Stimulated activated CD8-positive, alpha-beta memory T cell treated with anti-CD3 and anti-CD28 coated beads, Interleukin-12 subunit alpha, Interleukin-12 subunit beta, amount 100 ng/mL, for 24 hours (primary cell): ENCODE measurements around the gene ST6GALNAC5.
"Not testable (repeated sequence)": the region's sequence is repeated elsewhere in the genome, so short reads cannot be mapped to it uniquely, and the experiment has no call there.

Experiments
- DNase-seq: peaks from one replicate; pipeline ENCODE4 v3.0.0-alpha.2; 2020; ENCODE audit errors: extremely low read depth

Gene ST6GALNAC5

DNA sequence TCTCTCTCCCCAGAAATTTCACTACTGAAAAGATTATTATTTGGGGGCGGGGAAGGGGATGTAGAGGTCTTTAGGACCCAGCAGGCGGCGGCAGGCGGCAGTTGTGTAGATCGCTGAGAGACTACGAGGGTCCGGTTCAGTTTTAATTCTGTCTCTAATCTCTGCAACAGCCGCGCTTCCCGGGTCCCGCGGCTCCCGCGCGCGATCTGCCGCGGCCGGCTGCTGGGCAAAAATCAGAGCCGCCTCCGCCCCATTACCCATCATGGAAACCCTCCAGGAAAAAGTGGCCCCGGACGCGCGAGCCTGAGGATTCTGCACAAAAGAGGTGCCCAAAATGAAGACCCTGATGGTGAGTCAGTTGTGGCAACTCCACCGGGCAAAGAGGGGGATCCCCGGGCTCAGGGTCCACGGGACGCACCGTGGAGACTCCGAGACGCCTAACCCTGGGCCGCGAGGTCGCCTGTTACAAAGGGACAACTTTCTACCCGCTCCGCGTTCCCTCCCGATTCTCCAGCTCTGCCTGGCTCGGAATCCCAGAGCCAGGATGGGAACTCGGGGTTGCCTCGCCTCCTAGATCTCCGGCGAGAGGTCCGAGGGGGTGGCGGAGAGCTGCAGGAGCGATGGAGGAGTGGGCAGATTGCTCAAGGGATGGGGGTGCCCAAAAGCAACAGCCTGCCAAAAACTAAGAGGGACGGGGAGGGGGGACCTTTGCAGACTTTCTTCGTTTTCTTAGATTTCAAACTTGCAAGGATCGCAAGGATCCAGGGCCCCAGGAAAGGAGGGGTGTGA, at the start of gene ST6GALNAC5:
ST6GALNAC5 (plus strand) TSS at position 139 of the 789 bp plus-strand sequence.
- no peak for DNase-seq

DNA sequence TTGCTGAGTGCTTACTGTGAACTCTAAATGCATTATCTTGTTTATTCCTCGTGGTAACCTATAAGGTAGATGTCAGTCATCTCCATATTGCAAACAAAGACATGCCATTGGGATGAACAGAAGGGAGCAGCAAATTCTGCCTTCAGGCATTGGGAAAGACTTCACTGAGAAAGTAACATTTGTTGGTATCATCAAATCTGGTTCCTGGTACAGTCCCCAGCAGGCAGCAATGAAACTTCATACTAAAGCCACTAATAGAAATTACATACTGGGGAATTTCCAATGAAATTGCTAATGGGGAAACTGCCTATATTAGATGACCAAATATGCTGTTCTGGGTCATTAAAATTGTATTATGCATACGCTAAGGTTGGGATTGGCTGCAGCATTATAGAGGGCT, 47.3 kb upstream of the ST6GALNAC5 start:
- DNase-seq, result no peak

GRCh38 chr1:76822961-76823360, 44.3 kb upstream of the ST6GALNAC5 start:
- not testable (repeated sequence) for DNase-seq

DNA sequence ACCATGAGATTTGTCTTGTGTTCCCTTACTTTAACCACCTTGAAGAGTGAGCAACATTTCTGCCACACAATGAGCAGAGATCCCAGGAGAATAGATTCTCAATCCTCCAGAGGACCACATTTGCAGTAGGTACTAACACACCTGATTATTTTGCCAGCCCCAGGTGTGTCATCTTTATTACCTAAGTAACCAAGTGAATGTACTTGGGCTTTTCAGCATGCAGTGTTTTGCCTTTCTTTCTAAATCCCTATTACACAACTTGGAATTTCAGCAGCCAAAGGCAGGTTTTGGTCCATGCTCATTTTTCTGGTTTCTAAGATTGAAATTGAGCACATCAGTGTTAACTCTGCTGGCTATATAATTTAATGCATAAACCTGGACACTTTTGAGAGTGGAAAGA, 43.2 kb upstream of the ST6GALNAC5 start:
- no peak for DNase-seq

- no peak for DNase-seq
These were observed 41.0 kb upstream of the ST6GALNAC5 start for GRCh38 chr1:76826072-76826845.

- DNase-seq, result no peak
These were observed 40.2 kb upstream of the ST6GALNAC5 start for GRCh38 chr1:76827066-76827465.

DNA sequence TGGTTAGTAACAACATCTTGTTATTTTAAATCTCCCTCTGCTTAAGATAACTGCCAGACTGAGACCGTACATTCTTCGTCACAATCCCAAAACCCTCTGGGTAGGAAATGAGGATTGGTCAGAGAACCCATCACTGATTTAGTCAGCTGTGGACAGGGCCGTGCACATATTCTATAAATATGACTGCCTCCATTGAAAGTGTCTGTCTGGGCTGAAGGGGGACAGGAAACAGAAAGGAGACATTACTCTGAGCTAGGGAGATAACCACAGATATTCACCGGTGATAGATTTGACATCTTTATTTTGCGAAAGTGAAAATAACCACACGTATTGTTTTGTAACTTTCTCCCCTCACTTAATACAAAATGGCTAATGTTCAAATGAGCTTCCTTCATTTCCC, 36.9 kb upstream of the ST6GALNAC5 start:
- no peak for DNase-seq

- no peak for DNase-seq
These were observed 34.8 kb upstream of the ST6GALNAC5 start for GRCh38 chr1:76832521-76832920.

DNA sequence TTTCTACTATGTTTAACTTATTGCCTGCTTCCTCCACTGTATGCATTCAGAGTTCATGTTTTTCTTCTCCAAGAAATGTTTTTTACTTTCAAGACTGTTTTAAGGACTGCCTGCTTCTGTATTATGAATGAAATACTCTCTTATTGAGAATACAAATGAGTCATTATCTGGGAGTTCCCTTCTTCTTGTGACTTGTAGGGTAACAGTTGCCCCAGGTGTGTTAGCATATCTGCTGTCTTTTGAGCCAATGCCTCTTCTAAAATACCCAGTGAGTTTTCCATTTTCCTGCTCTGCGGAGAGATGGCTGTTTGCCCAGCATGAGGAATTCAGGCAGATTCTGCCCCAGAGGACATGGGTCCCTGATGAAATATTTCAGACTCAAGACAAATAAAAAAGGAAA, 34.1 kb upstream of the ST6GALNAC5 start:
- no peak for DNase-seq

- no peak for DNase-seq
These were observed 33.4 kb upstream of the ST6GALNAC5 start for GRCh38 chr1:76833856-76834255.

DNA sequence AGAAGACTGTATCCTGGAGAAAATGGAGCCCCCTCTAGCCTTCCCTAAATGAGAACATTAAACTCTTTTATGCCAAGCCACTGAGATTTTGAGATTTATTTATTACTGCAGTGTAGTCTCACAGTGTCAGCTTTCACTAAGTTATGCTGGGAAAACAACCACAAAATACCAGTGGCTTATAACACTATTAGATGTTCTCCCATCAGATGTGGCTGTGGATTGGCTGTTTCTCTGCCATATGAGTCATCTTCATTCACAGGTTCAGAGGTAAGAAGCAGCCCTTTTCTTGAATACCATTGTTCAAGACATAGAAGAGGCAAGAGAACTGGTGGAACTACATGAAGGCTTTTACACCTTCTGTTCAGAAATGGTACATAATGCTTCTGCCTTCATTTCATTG, 32.1 kb upstream of the ST6GALNAC5 start:
- DNase-seq, result no peak

- DNase-seq, result no peak
These were observed 27.0 kb upstream of the ST6GALNAC5 start for GRCh38 chr1:76840278-76840677.

DNA sequence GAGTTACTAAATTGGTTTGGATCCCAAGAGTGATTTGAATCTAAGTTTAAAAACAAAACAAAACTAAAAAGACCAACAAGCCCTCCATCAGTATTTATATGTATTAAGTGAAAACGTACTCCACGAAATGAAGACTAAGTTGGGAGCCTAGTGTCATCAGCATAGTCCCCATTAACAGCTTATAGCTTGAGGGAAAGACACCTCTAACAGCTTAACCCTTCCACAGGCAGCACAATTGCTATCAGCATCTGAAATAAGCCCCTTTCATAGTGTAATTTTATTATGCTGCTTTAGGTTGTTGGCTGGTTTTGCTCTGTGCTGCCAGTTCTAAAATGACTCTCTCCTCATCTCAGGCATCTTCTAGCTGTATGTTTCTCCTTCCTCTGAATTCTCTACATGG, 25.8 kb upstream of the ST6GALNAC5 start:
- DNase-seq, result no peak

GRCh38 chr1:76843821-76844464, 23.3 kb upstream of the ST6GALNAC5 start:
- DNase-seq, result no peak

DNA sequence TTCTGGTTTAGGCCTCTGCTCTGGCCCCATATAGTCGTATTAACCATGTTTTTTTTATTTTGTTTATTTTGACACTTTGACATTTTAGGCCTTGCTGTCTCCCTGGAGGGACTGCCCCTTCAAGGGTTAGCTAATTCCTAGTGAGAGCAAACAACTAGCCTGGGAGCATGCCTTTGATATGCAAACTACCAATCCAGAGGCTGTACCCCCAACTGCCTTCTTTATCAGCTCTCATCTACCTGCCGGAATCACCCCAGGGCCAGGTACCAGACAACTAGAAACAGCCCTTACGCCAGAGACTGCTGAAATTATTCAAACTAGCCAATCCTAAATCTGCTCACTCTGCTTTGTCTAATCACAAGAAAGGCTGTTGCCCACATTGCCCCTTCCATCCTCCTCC, 13.0 kb upstream of the ST6GALNAC5 start:
- no peak for DNase-seq

- no peak for DNase-seq
These were observed 11.2 kb upstream of the ST6GALNAC5 start for GRCh38 chr1:76856104-76856503.

DNA sequence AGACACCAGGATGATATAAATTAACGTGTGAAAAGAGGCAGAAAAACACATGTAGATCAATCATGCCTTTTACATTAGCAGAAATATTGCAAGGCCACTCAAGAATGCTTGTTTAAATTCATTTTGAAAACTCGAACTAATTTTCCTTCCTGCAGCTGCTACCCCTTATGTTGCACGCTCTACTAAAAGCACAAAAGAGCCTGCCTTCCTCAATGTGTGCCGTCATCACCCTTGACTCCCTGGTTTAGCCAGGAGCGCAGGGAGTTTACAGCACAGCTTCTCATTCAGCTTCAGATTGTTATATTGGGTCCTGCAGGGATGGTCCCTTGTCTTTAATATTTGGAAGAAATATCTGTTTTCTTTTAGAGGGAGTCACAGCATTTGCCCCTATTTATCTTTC, 10.1 kb upstream of the ST6GALNAC5 start:
- DNase-seq, result no peak

GRCh38 chr1:76857973-76858372, 9.3 kb upstream of the ST6GALNAC5 start:
- DNase-seq, result no peak

DNA sequence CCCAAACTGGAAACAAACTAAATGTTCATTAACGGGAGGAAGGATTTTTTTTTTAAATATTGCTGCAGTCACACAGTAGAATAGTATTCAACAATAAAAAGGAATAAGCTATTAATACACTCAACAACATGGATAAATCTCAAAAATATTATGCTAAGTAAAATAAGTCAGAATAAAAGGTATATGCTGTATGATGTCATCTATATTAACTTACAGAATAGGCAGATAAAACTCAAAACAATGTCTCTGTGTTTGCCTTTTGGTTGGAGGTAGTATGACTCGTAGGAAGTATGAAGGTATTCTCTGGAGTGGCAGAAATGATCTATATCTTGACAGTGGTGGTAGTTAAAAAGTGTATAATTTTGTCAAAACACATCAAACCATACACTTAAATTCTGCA, 6.1 kb upstream of the ST6GALNAC5 start:
- no peak for DNase-seq

DNA sequence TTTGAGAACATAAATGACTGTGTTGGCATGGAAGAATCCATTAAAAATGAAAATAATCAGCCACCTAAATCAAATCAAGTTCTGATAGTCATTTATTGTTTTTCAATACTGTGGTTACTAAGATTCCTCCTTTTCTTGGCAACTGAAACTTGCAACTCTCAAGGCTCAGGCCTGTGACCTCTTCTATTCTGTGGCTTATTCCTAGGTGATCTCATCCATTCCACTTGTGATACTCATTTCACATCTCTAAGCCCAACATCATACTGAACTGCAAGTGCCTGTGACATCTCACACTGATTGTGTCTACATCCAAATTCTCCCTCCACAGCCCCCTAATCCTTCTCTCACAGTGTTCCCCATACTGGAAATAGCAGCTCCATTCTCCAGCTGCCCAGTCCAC, 4.8 kb upstream of the ST6GALNAC5 start:
- no peak for DNase-seq

- DNase-seq, result no peak
These were observed 2.9 kb upstream of the ST6GALNAC5 start for GRCh38 chr1:76864383-76864782.

GRCh38 chr1:76865696-76866286, 1.5 kb upstream of the ST6GALNAC5 start:
- DNase-seq, result no peak
